GM21786 (cell line): ENCODE data around the gene NMT2.

Experiments used
- ATAC-seq: cut with Tn5 transposase; IDR thresholded peaks from one replicate; pipeline ENCODE4 v1.9.1; 2021; ENCODE audit not compliant: unreplicated experiment

NMT2 gene

GRCh38 chr10:15144788-15145187, 23.7 kb downstream of the NMT2 start:
- ATAC-seq = no peak

DNA sequence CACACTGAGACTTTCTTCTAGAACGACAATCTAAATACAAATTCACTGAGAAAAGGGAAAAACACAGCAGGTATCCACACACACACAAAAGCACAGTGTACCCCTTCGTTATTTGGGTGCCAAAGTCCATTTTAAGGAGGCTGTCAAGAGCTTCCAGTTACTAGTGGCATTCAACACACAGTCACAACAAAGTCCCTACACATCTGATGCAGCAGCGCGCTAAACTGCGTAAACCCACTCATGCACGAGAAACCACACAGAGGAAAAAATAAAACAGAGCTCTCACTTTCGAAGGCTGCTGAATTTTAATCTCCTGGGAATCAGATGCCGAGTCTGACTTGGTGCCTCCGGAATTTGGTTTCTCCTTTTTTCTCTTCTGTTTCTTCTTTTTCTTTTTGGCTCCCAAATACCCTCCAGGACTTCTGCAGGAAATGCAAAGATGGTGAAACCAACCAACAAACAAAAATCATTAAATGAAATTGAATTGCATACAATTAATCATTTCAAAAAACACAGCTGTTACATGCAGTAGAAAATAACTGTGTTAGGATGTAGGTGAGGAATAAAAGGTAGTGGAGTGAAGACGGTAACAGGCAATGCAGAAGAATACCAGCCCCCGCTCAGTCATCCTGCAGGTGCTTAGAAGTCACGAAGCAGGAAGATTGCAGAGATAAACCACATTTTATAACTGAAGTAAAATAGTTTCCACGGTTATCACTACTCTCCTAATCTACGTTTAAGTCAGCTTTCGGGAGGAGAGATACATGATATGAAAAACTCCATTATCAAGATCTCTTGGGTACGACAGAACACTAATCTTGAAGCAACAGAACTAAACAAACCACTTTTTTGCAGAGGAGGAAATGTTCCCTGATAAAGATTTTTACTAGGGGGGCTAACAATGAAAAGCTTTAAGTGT, 27.1 kb downstream of the NMT2 start:
- peak; percentile 95 for ATAC-seq

DNA sequence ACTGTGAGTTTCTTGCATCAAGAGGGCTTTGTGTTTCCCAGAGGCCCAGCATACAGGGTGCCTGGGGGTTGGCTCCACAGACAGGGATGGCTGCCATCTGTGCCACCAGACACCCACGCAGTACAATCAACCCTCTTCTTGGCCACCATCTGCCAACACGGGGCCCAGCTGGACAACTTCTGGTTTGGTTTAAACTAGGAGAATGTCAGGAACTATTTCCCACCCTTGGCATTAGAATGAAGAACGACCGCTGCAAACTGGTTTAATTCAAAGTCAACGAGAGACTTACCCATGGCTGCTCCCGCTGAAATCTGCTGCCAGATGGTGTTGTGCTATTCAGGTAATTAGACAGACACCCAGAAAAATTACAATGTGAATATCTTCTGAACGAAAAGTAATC, 27.8 kb downstream of the NMT2 start:
- ATAC-seq = no peak

DNA sequence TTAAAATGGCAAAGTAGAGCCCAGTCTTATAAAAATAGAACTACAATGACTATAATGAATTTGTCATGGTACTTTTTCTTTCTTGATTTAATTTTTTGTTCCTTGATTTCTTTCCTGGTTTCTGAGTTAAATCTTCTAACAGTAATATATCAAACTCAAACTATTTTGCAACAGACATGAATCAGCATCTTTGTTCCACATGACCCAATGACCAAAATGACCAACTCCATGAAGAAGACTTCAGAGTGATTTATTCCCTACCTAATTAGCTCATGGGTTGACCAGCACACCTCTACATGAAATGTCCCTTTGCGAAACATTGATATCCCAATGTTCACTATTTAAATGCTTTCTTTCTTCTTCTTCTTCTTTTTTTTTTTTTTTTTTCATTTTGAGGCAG, 30.9 kb downstream of the NMT2 start:
- ATAC-seq = no peak

DNA sequence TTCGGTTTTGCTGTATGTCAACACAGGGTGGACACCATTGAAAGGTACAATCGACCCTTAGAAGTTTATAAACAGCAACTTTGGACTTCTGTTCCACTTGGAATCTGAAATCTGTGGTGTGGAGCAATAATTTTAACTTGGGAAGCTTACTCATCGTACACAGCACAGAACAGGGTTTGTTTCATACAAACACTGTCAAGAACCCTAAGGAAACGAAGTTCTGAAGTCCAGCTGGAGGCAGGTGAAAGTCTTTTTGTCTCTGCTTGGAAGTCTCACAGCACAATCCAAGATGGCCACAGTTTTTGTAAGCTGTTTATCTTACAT, 31.5 kb downstream of the NMT2 start:
- no peak for ATAC-seq

GRCh38 chr10:15136129-15137035, 32.1 kb downstream of the NMT2 start:
- no peak for ATAC-seq

- ATAC-seq = no peak
Observed at GRCh38 chr10:15131330-15131729, 37.2 kb downstream of the NMT2 start.

DNA sequence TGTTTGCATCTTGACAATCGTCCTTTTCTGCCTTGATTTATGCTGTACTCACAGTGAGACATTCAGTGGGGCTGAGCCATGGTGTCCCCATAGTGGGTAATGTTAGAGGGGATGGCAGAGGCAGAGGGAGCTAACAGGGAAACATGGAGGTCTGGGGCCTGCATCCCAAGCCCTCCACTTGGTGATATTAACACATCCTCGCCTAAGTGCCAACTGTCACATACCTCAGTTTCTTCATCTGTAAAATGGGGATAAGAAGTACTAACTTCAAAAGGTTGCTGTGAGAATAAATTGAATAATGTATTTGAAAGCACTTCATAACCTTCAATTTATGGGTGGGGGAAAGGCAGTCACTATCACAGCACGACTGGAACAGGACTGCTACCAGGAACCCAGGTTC, 43.6 kb downstream of the NMT2 start:
- no peak for ATAC-seq

DNA sequence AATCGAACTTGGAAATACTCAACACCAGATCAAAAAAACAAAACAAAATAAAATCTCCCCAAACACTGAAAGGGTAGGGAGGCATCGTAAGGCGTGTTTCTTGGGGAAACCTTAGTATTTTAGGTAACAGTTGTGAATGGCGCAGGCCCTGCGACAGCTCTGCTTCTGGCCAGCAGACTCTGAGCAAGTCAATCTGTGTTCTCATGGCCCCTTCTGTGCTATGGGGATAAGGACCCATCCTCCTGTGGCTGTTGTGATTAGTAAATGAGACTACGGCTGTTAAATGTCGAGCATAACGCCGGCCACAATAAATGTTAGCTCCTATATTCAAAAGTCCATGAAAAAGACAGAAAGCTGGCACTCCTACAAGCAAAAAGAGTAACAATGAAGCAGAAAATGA, 44.3 kb downstream of the NMT2 start:
- ATAC-seq = no peak

GRCh38 chr10:15123749-15124184, 44.7 kb downstream of the NMT2 start:
- ATAC-seq = no peak

DNA sequence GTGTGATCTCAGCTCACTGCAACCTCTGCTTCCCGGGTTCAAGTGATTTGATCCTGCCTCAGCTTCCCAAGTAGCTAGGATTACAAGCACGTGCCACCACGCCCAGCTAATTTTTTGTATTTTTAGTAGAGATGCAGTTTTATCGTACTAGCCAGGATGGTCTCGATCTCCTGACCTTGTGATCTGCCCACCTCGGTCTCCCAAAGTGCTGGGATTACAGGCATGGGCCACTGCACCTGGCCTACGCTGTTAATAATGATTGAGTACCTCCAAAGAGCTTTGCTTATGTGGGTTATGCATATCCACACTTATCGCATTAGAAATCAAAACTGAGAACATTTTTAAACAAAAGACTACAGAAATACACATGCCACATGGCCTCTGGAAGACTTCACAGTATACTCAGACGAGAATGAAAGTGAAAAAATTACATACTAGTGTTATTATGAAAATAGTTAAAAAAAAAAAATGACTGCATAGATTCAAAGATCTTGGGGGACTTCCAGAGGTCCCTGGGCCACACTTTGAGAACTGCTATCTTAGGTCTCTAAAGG, 45.9 kb downstream of the NMT2 start:
- peak; percentile 95 for ATAC-seq

DNA sequence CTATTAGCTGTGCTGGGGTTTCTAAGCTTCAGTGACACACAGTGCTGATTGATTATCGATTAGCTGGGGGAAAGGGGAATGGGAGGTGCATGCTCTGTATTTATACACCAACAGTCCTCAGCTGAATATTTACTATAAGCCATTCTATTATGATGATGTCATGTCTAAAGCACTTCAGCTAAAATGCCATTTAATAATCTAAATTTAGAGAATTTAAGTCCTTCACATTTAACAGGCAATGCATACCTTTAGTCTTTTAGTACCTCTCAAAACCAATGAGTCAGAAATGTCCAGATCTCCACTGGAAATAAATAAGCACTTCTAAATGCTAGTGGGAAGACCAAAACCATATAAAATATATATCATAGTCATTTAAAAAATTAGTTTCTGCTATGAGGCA, 46.8 kb downstream of the NMT2 start:
- ATAC-seq = no peak

DNA sequence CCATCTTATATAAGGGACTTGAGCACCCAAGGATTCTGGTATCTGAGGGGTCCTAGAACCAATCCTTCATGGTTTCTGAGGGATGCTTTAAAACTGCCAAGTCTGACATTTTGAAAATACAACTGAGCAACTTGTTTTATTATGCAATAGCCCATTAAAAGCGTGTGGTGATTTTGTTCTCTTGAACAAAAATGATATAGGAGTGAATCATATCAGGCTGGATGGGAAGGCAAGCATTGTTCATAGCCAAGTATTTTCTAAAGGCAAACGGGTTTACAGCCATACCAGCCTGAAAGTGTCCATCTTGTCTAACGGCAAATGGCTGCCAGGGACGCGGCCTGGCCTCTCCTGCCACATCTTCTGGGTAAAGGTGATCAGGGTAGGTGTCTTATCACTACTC, 48.0 kb downstream of the NMT2 start:
- ATAC-seq = no peak

DNA sequence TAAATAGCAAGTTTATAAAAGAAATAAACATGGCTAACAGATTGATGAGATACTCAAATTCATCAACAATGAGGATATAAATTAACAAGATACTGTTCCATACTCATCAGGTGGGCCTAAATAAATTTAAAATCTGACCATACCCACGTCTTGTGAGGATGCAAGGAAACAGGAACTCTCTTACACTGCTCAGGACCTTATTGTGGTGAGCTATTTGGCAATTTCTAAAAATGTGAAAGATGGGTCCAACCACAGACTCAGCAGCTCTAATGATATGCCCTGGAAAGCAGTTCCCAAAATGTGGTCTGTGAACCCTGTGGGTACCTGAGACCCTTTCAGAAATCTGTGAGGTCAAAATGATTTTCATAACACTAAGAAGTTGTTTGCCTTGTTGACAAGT, 49.9 kb downstream of the NMT2 start:
- ATAC-seq = no peak

- no peak for ATAC-seq
Observed at GRCh38 chr10:15116225-15116624, 52.3 kb downstream of the NMT2 start.

- ATAC-seq = no peak
Observed at GRCh38 chr10:15113766-15114165, 54.7 kb downstream of the NMT2 start.

GRCh38 chr10:15112657-15113056, 55.8 kb downstream of the NMT2 start:
- ATAC-seq = no peak

DNA sequence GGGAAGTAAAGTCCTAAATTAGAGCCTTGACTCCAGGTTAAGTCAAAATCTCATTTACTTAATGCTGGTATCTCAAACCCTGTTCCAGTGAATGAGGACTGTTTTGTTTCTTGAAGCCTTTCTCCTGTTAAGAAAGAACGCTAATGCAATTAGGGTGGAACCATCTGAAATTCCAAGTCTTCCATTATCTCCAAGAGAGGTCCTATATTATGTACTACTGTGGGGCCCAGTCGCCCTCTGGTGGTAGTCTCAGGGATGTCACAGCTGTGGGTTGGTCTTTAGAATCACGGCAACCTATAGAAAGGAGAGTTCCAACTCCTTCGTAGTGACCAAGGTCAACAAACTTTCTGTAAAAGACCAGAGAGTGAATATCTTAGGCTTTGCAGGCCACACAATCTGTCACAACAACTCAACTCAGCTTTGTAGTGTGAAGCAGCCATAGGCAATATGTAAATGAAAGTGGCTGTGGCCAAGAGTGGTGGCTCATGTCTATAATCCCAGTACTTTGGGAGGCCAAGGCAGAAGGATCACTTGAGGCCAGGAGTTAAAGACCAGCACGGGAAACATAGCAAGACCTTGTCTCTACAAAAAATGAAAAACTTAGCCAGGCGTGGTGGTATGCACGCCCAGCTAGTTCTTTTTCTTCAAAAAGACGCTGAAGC, 62.0 kb downstream of the NMT2 start:
- peak; percentile 78 for ATAC-seq

DNA sequence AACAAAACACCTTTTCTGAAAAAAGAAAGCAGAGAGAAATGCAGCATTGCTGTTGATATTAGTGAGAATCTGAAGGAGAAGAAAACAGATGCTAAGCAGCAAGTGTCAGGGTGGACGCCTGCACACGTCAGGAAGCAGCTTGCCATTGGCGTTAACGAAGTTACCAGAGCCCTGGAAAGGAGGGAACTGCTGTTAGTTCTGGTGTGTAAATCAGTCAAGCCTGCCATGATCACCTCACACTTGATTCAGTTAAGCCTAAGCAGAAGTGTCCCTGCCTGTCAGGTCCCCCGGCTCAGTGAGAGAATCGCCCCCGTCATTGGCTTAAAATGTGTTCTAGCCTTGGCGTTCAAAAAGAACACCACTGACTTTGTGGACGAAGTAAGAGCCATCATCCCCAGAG, 65.0 kb downstream of the NMT2 start:
- ATAC-seq = no peak

DNA sequence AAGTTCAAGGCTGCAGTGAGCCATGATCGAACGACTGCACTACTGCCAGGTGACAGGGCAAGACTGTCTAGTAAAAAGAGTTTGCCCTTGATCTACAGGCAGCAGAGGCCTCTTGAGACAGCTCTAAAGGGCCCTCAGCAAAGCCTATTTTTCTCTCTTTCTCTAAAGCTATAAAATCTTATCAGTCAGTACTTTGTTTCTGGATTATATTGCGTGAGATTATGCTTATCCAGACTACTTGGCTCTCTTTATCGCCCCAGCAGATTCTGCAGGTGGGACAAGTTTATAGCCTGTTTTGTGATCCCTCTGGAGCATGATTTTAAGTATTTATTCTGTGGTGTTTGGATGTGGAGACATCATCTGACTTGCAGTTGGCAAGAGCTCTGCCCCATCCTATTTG, 68.6 kb downstream of the NMT2 start:
- ATAC-seq = no peak
